HUDEP-2 (cell line): Measurements from ENCODE around the gene HOOK2.
"Not testable (repeated sequence)": the region's sequence is repeated elsewhere in the genome, so short reads cannot be mapped to it uniquely, and the experiment has no call there.

Source experiments
- DNase-seq, 76 experiments: peaks; one replicate each; lab custom pipeline; 2025; ENCODE audit not compliant: unreplicated experiment in 76 of 76; lab: John Stamatoyannopoulos, UW

Gene HOOK2, protein sequence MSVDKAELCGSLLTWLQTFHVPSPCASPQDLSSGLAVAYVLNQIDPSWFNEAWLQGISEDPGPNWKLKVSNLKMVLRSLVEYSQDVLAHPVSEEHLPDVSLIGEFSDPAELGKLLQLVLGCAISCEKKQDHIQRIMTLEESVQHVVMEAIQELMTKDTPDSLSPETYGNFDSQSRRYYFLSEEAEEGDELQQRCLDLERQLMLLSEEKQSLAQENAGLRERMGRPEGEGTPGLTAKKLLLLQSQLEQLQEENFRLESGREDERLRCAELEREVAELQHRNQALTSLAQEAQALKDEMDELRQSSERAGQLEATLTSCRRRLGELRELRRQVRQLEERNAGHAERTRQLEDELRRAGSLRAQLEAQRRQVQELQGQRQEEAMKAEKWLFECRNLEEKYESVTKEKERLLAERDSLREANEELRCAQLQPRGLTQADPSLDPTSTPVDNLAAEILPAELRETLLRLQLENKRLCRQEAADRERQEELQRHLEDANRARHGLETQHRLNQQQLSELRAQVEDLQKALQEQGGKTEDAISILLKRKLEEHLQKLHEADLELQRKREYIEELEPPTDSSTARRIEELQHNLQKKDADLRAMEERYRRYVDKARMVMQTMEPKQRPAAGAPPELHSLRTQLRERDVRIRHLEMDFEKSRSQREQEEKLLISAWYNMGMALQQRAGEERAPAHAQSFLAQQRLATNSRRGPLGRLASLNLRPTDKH

GRCh38 chr19:12774588-12775555 lies at the start of gene HOOK2:
Gene HOOK2, minus strand, starts transcription at chr19:12775552. Its CDS starts 103 bp downstream, at chr19:12775449.
- no peak for DNase-seq

- DNase-seq, result no peak
Measured at GRCh38 chr19:12821761-12822160, 46.4 kb upstream of the HOOK2 start.

GRCh38 chr19:12817810-12818209 lies 42.5 kb upstream of the HOOK2 start:
- not testable (repeated sequence) for DNase-seq

- not testable (repeated sequence) for DNase-seq
Measured at GRCh38 chr19:12817188-12817587, 41.8 kb upstream of the HOOK2 start.

DNA sequence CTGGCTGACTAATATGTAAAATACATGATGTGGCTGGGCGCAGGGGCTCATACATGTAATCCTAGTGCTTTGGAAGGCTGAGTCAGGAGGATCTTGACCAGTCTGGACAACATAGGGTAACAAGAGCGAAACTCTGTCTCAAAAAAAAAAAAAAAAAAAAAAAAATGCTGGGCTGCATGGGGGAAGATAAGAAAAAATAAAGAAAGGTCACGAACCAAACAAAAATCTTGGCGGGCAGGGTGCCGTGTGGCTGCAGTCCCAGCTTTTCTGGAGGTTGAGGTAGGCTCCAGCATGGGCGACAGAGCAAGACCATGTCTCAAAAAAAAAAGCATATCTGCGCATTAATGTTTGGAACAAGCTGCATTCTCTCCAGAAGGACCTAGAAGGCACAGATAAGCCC lies 39.7 kb upstream of the HOOK2 start:
- no peak for DNase-seq

DNA sequence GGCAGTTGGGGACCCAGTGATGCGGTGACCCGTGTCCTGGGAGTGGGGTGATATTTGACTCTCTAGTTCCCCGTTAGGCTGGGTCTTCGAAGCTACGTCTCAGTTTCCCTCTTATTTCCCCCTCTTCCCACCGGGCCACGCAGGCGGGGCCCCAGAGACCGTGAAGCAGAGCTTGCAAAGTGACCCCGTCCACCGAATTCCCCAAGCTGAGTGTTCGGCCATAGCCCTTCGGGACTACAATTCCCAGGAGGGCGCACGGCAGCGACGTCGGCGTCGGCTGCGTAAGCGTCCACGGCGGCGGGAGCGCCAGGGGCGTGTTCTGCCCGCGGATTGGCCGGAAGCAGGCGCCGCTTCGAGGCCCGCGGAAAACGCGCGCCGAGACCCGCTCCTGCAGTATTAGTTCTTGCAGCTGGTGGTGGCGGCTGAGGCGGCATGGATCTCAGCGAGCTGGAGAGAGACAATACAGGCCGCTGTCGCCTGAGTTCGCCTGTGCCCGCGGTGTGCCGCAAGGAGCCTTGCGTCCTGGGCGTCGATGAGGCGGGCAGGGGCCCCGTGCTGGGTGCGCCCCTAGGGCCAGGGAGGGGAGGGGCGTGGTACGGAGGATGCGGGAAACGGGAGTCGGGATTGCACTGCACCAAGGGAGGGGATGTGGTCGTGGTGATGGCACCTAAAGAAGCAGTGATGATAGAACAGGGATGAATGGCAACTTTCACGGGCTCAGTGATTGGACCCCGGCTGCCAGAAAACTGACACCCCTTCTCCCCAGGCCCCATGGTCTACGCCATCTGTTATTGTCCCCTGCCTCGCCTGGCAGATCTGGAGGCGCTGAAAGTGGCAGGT lies 31.1 kb upstream of the HOOK2 start, which contains the start of gene RNASEH2A:
RNASEH2A (plus strand) TSS at position 343 of the 840 bp plus-strand sequence; CDS start at position 433, 90 bp downstream.
- DNase-seq, result peak in 73 of 76 experiments; percentile 33 to 95 (median 85)

- DNase-seq, result no peak
Measured at GRCh38 chr19:12804051-12804450, 28.7 kb upstream of the HOOK2 start.

GRCh38 chr19:12802267-12803106 lies 27.1 kb upstream of the HOOK2 start:
- peak in 3 of 76 experiments; percentile 56 to 60 (median 58) for DNase-seq

DNA sequence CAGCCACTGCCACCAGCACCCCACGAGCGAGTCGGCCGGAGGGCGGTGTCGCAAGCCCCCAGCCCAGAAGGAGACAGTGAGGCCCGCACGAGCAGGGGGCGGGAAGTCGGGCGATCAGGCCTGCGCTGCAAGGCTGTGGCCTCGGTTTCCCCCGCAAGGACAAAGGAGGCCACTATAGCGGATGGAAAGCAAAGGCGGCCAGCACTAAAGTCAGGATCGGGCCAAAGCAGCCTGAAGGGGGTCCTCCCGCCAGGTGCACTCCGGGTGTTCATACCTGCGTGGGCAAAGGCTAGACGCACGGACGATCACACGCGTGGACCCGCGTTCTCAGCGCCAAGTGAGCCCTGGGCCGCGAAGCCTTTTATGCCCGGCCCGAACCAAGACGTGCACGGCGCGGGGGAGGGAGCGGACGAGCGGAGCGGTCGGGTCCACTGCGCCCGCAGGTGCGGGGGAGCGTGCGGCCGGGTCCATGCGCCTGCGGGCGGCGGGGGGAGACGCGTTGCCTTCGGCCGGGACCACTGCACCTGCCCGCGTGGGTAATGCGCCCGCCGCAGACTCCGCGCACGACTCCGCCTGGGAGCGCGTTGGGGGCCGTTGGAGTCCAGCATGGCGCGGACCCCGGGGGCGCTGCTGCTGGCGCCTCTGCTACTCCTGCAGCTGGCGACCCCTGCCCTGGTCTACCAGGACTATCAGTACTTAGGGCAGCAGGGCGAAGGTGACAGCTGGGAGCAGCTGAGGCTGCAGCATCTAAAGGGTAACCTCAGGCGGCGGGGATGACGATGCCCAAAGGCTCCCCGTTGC lies 26.3 kb upstream of the HOOK2 start, which contains the start of the genes PRDX2 and THSD8:
PRDX2 (minus strand) TSS at position 335 of the 801 bp plus-strand sequence. CDS start 539 bp downstream, outside the sequence.
THSD8 (plus strand) TSS at position 604 of the 801 bp plus-strand sequence; CDS start at position 607, 3 bp downstream.
- DNase-seq, result peak in 71 of 76 experiments; percentile 36 to 96 (median 86)

- peak in 8 of 76 experiments; percentile 12 to 60 (median 32) for DNase-seq
Measured at GRCh38 chr19:12800923-12801465, 25.6 kb upstream of the HOOK2 start.

DNA sequence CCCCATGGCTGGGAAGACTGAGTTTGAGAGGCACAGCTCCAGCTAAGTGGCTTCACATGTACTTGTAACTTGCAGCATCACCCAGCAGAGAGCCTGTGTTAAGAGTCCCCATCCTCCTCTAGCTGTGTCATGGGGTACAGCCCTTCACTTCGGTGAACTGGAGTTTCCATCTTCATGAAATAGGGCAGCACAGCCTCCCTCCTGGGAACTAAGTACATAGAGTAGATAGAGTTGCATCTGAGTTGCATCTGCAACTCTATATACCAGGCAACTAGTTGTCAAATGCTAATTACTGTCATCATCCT lies 25.1 kb upstream of the HOOK2 start:
- peak in 17 of 76 experiments; percentile 60 to 89 (median 79) for DNase-seq

GRCh38 chr19:12799742-12800465 lies 24.6 kb upstream of the HOOK2 start:
- peak in 58 of 76 experiments; percentile 41 to 95 (median 82) for DNase-seq

- DNase-seq, result not testable (repeated sequence)
Measured at GRCh38 chr19:12797607-12798006, 22.3 kb upstream of the HOOK2 start.

- peak in 4 of 76 experiments; percentile 24 to 75 (median 43) for DNase-seq
Measured at GRCh38 chr19:12797141-12797587, 21.8 kb upstream of the HOOK2 start.

DNA sequence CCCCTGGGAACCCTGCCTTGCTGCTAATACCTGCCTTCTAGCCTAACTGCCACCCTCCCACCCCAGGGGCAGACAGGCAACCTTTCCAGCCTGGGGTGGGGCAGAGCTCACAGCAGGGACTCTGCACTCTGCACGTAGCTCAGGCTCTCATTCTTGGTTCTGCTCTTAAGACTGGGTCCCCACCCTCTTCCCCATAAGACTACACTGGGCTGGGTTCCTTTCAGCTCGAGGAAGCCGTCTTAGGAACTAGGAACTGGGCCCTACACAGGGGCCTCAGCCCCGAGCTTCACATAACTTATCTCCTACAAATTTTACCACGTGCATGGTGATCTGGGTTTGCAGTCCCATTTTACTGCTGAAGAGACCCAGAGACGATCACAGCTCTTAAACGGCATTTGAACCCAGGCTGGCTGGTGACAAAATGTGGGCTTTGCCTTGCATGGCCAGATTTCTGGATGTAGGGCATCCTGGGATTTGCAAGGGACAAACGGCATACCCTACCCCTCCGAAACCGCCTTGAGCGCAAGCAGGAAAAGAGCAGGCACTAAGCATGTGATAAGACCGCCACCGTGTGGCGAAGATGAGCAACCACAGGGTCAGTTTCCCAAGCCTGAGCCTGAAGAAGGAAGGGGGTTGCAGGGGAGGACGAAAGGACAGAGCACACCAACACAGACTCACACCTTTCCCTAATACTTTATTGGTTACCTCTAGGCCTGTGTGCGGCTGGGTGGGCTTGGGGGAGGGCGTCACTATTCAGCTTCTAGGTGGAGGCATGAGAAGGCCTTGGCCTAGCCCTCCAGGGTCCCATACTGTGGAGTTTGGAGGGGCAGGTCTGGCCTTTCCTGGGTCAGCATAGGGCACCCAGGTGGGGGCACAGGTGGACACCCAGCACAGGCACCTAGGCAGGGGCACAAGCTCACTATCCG lies 21.1 kb upstream of the HOOK2 start:
- DNase-seq, result peak in 70 of 76 experiments; percentile 42 to 93 (median 76)
